ENCODE data around the gene LETM1. TPM values are rescaled to one million over a fixed set of nuclear protein-coding genes. Genes with fewer than 3 reads are reported as not detected.

The LETM1 gene
- total RNA-seq, 1 experiment from 2014 or later: 86.3 TPM

GRCh38 chr4:1815997-1816860 is 39.7 kb downstream of the LETM1 start:
- ATAC-seq (no peak), DNase-seq (no peak)
- no TSS peak for BruUV-seq (replicated peaks)
- Histone ChIP-seq H3K9me3 (ENCODE audit: low read length) (no peaks in the 10 kb centered on the region), H3K36me3 (ENCODE audit: low read depth, low read length) (peaks cover 23% of the 10 kb centered on the region; the same call in 1 of the 2 replicates), H3K79me2 (ENCODE audit: low read length) (no peaks in the 10 kb centered on the region), H4K20me1 (ENCODE audit: low read length) (no peaks in the 10 kb centered on the region), H3K27ac (ENCODE audit: low read length) (no peak overlapping the region), H3K4me3 (ENCODE audit: low read length) (no peak overlapping the region), H2AFZ (ENCODE audit: low read length) (no peak overlapping the region), H3K4me1 (ENCODE audit: insufficient read depth, low read length) (no peaks in the 10 kb centered on the region), H3K27me3 (ENCODE audit: low read length) (no peaks in the 10 kb centered on the region), H3K9ac (ENCODE audit: low read length) (no peak overlapping the region), H3K4me2 (ENCODE audit: low read length) (no peak overlapping the region), H3K9me2 (replicated peaks; ENCODE audit: low read length) (no peaks in the 10 kb centered on the region), H3F3A (ENCODE audit: low read length, unreplicated experiment) (no peaks in the 10 kb centered on the region)
- TF ChIP-seq EZH2 (IDR thresholded peaks at IDR 0.05; ENCODE audit: low read length, unreplicated experiment) (no peak), CTCF (conservative IDR thresholded peaks at IDR 0.05; ENCODE audit: low read depth, low read length) (no peak), EZH2phosphoT487 (IDR thresholded peaks at IDR 0.05; ENCODE audit: borderline replicate concordance, low read length) (no peak)
- ChIA-PET CTCF (no interaction called here), POLR2A (ENCODE audit: unreplicated experiment) (no interaction called here)
- intact Hi-C loops (cut with micrococcal nuclease): no loop called here

GRCh38 chr4:1815096-1815996 is 40.6 kb downstream of the LETM1 start:
- POLR2A ChIA-PET (ENCODE audit: unreplicated experiment): no interaction called here
- H3K9me3 ChIP-seq (ENCODE audit: low read length): no peaks in the 10 kb centered on the region
- BruUV-seq (replicated peaks): no TSS peak
- no peak for TF ChIP-seq CTCF (conservative IDR thresholded peaks at IDR 0.05; ENCODE audit: low read depth, low read length)
- no peak for TF ChIP-seq EZH2phosphoT487 (IDR thresholded peaks at IDR 0.05; ENCODE audit: borderline replicate concordance, low read length)
- no peak for TF ChIP-seq EZH2 (IDR thresholded peaks at IDR 0.05; ENCODE audit: low read length, unreplicated experiment)
- H3K4me1 ChIP-seq (ENCODE audit: insufficient read depth, low read length): no peaks in the 10 kb centered on the region
- intact Hi-C loops (cut with micrococcal nuclease): no loop called here
- H3F3A ChIP-seq (ENCODE audit: low read length, unreplicated experiment): no peaks in the 10 kb centered on the region
- H3K9me2 ChIP-seq (replicated peaks; ENCODE audit: low read length): no peaks in the 10 kb centered on the region
- no peaks in the 10 kb centered on the region for H4K20me1 ChIP-seq (ENCODE audit: low read length)
- H3K79me2 ChIP-seq (ENCODE audit: low read length): no peaks in the 10 kb centered on the region
- DNase-seq: no peak
- no peaks in the 10 kb centered on the region for H3K27me3 ChIP-seq (ENCODE audit: low read length)
- CTCF ChIA-PET: no interaction called here
- no peak overlapping the region for H2AFZ ChIP-seq (ENCODE audit: low read length)
- H3K4me2 ChIP-seq (ENCODE audit: low read length): no peak overlapping the region
- H3K36me3 ChIP-seq (ENCODE audit: low read depth, low read length): peaks cover 22% of the 10 kb centered on the region; the same call in 1 of the 2 replicates
- H3K4me3 ChIP-seq (ENCODE audit: low read length): no peak overlapping the region
- no peak overlapping the region for H3K27ac ChIP-seq (ENCODE audit: low read length)
- H3K9ac ChIP-seq (ENCODE audit: low read length): no peak overlapping the region
- ATAC-seq: no peak
